Sigmoid colon (tissue), 4 donors: ENCODE measurements around the gene ADARB1.

Source experiments
- CTCF ChIP-seq, 4 experiments: fragments of 450-650 bp in 3 of 4; fragments of 200-600 bp in 1 of 4; IDR thresholded peaks; one replicate each; pipeline ENCODE4 v1.5.1; 2016 to 2019; ENCODE audit warnings: antibody characterized with exemption in 4 of 4, mild to moderate bottlenecking in 3 of 4, moderate library complexity in 2 of 4
- EP300 ChIP-seq, 4 donors: sonication (generic); formaldehyde crosslinking; IDR thresholded peaks; one replicate each; pipeline ENCODE4 v1.6.1; 2017; ENCODE audit warnings: antibody characterized with exemption in 4 of 4
- POLR2A ChIP-seq, 2 donors: fragments of 450-650 bp; IDR thresholded peaks; one replicate each; pipeline ENCODE4 v1.6.1; 2016; ENCODE audit warnings: antibody characterized with exemption in 2 of 2, mild to moderate bottlenecking in 2 of 2, moderate library complexity in 2 of 2
- POLR2AphosphoS5 ChIP-seq, 4 donors: sonication (generic); formaldehyde crosslinking; IDR thresholded peaks; one replicate each; pipeline ENCODE4 v1.6.1; 2017; ENCODE audit warnings: antibody characterized with exemption in 4 of 4

- TF ChIP-seq CTCF (IDR thresholded peaks at IDR 0.05) (no peak), EP300 (IDR thresholded peaks at IDR 0.05) (no peak), POLR2A (IDR thresholded peaks at IDR 0.05) (no peak), POLR2AphosphoS5 (IDR thresholded peaks at IDR 0.05) (no peak)
Observed at GRCh38 chr21:45056296-45056904, 18.0 kb upstream of the ADARB1 start.
